Activated CD4-positive, alpha-beta T cell treated with anti-CD3 and anti-CD28 coated beads, Interleukin-2, Interleukin-4, amounts not matched to agents 100 ng/mL and 50 ng/mL, durations not matched to agents 16 hours and 8 hours (primary cell): ENCODE measurements around the gene LRRC7.

Experiments used
- DNase-seq: peaks from one replicate; pipeline ENCODE4 v3.0.0-alpha.2; 2020; ENCODE audit warnings: low spot score

LRRC7 gene

DNA sequence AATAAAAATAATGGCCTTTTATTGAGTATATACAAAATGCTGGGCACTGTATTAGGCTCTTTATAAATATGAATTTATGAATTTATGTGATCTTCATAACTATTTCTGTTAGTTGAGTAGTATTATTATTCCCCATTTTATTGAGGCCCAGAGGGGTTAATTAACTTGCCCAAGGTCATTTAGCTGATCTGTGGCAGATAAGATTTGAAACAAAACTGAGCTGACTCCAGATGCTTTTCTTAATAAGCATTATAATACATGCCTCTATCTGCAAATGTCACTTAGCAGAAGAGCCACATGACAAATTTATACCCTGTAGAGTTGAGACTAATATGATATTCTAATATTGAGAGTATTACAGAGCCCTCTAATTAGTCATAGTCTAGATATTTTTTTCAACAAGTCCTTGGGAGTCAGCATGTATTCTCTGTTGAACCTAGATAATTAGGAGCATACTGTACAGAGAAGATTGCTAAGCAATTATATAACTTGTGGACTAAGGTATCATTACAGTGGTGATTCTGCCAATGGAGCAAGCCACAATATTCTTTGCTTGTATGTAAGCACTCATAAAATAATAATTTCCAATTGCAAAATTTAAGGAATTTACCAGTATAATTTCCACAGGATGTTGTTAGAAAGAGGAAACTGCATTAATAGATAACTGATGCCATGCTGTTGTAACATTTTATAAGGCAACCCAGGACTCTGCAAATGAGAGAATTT lies 525.7 kb downstream of the LRRC7 start:
- DNase-seq: no peak

DNA sequence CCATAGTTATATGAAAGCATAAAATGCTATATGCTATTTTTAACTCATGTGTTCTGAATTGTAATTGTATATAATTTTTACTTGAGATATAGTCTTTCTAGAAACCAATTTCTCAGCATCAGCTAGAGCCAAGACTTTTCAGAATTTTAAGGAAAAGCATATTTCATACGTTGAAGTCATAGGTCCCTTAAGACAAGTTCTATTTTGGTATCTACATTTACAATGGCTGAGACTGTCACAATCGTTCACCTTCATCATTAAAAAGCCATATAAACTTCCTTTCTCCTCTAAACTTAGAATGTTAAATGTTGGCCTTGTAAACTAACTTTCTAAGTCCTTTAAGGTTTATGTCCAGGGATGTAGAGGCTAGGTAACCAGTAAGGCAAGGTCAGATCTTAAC lies 533.5 kb downstream of the LRRC7 start:
- no peak for DNase-seq

DNA sequence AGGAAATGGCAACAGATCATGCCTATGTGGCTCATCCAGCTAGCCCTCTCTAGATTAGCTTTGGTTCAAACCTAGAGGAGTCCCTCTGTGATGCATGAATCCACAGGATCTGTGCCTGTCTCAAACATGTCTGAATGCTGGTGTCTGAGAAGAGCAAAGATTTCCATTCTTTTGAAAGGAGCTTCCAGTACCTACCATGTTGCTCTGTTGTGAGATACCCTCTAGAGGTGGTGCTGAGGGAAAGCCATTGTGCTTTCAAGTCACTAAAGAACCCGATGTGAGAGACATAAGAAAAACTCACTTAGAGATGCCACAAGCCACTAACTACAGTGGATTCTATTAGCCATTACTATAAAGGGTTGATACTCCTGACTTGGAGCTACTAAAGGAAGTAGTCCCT lies 534.1 kb downstream of the LRRC7 start:
- no peak for DNase-seq

DNA sequence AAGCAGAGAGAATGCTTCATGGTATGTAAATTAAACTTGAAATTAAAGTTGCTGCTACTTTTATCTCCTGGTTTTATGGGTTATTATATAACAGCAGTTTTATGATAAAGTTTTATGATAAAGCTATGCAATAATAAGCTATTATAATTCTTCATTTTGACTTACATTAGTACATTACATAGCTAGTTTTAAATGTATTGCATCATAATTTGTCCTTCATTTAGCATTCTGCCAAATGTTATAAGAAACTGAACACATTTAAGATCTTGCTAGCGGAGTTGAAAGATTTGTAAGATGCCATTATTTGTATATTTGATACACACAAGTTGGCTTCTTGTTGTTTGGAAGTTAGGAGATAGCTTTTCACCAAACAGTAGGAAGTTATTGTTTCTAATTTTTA lies 536.0 kb downstream of the LRRC7 start:
- no peak for DNase-seq

DNA sequence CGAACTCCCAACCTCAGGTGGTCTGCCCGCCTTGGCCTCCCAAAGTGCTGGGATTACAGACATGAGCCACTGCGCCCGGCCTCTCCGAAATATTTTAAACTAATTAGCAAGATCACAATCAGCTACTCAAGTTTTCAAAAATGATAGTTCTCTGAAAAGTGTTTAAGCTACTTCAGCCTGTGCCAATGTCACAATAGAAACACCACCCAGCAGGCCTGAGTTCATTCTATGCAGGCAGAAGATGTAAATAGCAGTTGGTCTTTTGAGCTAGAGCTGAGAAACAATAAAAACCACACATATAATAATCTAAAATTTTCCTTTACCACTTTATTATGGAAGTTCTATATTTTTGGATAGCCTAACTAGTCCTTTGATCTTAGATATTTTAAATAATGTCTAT lies 541.5 kb downstream of the LRRC7 start:
- DNase-seq: no peak

DNA sequence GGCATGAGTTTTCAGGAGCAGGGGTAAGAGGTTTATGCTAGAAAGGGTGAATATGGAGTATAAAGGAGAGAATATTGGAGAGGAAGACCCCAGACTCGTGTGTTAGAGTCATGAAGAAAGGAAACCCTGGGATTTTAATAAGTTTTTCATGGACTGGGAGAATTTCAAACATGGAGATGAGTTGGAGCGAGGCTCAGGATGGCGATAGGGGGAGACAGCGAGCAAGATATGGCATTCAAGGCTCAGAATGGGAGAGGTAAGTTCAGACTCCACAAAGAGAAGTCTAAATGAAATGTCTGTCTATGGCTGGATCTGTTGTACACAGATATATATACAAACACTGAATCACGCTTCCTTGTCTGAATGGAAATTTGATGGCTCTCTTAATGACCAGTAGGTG lies 545.1 kb downstream of the LRRC7 start:
- DNase-seq: no peak

DNA sequence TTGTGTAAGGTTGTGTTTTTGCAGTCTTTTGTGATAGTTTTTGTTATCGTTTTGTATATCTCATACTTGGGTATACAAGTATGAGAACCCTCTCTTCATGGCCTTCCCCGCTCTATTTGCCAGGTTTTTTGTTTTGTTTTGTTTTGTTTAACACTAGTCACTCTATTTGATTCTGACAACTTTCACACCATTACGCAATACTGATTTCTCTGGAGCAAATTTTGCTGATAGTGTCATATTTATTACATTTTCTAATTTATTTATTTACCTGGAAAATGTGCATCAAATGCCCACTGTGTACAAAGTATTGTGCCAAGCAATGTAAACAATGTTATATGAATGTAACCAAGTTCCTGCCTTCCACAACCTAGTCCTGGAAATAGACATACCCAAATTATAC lies 547.6 kb downstream of the LRRC7 start:
- no peak for DNase-seq

DNA sequence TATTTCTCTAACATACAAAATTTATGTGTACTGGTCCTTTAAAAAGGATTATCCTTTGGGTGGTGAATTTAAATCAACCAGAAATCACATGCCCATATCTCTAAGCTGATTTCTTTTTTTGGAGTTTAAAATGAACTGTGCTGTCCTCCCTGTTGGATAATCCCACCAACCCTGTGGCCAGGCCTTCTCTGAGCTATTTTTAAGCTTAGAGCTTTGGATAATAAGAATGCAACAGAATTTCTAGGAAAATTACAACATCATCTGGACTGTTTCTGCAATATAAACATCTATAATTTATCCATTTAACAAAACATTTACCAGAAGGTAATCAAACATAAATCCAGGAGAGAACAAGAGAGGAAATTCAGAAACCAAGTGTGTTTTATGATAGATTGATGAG lies 549.3 kb downstream of the LRRC7 start:
- no peak for DNase-seq

DNA sequence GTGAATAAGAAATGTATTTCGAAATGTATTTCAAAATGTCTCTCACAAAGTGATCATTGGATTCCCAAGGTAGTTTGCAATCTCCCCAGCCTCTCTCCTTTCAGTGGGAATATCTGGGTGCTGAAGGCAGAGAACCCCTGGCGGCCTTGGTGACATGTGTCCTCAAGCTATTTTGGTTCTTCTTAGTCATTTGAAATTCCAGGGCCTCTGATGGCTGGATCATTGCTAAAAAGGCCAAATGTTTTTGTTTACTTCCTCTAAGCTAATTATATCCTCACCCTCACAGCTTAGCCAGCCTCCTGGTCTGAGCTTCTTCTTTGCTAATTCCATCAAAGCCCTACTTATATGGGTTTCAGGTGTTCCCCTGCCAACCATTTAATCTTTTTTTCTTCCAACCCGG lies 566.4 kb downstream of the LRRC7 start:
- no peak for DNase-seq

DNA sequence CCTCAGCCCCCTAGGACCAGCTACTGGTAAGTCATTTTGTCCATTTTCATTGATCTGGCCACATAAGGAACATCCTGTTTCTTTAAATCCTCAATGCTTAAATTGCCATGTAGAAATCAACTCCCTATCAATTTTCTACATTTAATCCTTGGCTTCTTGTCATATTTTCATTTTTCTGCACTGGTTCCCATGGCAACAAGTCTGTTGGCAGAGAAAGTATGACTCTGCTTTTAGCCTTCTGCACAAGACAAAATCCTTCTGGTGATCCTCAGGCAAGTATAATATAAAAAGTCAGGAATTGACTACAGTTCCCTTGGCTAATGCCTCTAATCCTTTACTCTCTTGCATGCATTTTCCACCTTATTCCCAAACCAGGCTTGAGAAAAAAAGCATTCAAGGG lies 572.6 kb downstream of the LRRC7 start:
- no peak for DNase-seq

DNA sequence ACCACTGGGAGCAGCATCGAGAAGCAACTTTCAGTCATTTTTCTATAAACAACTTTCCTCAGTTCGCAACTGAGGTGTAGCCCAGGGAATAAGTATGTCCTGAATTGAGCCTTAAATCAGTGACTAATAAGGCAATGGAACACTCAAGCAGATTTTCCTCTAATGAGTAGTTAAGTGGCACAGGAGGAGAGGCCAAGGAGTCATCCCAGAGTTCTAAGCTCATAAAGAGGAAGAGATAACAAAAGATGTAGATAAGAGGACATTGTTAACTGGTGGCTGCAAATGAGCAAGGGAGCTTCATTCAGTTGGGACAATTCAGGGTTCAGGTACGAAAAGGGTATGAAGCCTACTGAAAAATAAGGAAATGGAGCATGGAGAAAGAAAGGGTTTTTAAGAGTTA lies 573.2 kb downstream of the LRRC7 start:
- DNase-seq: no peak

DNA sequence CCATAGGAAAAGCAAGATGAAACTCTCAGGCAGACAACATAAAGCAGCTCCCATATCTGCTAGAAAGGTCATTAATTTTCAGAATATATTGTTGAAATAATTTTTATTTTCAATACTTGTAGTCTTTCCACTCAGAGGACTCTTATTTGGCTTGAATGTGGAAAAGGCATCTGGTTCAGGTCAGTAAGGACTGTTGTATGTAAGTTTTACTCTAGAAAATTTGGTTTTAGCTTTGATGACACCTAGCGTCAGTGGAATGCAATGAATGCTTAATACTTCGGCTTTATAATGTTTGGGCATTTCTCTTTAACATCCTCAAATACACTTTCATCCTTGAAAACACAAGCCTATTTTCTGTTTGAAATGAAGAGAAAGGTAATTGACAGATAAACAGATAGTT lies 574.4 kb downstream of the LRRC7 start:
- no peak for DNase-seq

DNA sequence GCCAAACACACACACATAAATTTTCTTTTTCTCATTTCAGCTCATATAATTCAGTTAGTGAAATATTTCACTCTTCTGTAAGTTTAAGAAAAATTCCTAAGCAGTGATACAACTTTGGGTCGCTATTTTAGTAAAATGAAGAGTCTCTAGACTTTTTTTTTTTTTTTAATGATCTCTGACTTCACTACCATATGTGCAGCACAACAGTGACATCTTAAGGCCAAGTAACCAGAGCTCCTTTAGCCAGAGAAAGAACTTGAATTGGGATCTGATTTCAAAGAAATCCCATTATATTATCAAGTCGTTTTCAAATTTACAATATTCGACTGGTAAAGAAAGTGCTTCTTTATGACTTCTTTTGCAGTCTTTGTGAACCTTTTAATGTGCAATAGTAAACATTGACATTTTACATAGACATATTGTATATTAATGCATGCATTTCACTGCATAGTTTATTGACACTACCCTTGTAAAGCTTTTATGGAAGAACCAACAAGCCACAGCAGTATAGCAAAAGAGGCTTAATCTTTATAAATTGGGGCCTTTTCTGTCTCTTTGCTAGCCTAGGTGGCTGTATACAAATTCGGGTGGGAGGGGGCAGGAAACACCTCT lies 575.4 kb downstream of the LRRC7 start:
- no peak for DNase-seq

DNA sequence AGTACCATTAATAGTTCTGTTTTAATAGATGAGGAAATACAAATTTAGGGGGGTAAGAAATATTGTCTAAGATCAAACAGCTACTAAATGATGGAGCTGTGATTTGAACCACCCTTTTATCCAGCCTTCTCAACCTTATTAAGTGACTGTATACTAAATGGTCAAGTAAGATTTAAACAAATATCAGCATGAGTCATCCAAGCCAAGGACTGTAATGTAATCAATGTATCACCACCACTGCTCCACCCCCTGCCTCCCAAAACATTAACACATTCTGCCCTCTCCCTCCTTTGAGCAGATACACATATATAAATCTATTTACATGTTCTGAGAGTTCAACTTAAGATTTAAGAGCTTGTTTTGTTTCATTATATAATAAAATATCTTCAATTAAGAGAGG lies 578.8 kb downstream of the LRRC7 start:
- no peak for DNase-seq

DNA sequence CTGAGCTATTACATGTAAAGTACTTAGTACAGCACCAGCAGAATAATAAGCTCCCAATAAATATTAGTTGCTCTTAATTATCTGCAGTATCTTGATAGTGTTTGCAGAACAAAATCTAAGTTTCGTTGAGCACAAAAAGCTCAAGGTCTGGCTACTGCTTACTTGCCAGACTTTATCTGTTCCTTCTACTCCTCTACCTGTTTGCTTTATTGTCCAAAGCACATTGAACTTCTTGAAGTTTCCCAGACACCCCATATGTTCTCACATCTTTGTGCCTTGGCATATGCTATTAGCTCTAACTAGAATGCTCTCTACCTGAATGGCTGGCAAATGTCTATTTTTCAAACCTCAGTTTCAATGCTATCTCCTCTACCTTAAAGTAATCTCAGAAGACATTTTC lies 582.7 kb downstream of the LRRC7 start:
- no peak for DNase-seq

DNA sequence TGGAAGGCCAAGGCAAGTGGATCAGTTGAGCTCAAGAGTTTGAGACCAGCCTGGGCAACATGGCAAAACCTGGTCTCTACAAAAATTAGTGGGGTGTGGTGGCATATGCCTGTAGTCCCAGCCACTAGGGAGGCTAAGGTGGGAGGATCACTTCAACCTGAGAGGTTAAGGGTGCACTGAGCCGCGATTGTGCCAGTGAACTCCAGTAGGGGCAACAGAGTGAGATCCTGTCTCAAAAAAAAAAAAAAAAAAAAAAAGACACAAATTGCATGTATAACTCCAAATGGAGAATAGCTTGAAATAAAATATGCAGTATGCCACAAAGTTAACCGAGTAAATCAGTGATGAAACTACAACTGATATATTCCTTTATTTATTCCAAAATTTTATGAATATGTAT lies 586.0 kb downstream of the LRRC7 start:
- DNase-seq: no peak

DNA sequence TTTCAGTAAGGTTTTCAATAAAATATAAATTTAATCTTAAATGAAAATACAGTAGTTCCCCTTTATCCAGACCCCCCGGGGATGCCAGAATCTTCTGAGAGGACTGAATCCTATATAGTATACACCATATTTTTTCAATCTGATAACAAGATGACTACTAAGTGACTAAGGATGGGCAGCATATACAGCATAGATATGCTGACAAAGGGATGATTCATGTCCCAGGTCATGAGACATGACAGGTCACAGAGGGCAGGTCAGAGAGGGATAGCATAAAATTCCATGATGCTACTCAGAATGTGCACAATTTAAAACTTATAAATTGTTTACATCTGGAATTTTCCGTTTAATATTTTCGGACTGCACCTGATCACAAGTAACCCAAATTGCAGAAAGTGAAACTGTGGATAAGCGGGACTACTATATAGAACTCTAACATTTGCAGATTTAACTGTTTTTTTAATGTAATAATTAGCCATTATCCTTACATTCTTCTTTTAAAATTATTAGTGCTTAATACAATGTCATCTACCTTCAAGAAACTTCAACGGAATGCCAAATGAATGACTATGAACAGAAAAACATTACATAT lies 588.9 kb downstream of the LRRC7 start:
- peak; percentile 5 for DNase-seq

DNA sequence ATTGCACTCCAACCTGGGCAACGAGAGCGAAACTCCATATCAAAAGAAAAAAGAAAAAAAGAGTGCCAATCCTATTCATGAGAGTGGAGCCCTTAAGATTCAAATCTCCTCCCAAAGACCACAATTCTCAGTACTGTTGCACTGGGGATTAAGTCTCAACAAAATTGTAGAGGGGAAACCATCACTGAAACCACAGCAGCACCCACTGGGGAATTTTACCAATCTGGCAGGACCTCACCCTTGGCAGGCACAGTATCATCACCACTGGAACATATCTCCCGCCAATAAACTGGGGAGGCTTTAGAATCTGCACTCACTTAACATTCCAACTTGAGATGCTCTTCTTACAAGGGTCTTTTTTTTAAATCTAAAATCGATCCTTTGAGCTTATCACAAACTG lies 596.6 kb downstream of the LRRC7 start:
- no peak for DNase-seq

DNA sequence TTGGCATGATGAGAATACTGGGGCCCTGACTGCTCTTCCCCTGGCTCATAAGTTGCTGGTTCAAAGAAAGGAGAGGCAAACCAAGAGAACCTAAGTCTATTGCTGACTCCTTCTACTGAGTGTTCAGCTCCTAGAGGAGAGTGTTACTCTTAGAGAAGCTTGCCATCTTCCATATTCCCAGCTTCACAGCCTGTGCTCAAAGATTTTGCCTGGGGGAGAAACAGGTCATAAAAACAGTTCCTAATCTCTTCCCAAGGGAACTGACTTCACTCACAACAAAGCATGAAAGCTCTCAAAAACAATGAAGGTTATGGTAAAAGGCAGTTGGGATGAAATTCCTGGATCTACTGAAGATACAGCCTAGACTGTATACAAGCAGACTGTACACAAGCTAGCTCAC lies 600.6 kb downstream of the LRRC7 start:
- DNase-seq: no peak

DNA sequence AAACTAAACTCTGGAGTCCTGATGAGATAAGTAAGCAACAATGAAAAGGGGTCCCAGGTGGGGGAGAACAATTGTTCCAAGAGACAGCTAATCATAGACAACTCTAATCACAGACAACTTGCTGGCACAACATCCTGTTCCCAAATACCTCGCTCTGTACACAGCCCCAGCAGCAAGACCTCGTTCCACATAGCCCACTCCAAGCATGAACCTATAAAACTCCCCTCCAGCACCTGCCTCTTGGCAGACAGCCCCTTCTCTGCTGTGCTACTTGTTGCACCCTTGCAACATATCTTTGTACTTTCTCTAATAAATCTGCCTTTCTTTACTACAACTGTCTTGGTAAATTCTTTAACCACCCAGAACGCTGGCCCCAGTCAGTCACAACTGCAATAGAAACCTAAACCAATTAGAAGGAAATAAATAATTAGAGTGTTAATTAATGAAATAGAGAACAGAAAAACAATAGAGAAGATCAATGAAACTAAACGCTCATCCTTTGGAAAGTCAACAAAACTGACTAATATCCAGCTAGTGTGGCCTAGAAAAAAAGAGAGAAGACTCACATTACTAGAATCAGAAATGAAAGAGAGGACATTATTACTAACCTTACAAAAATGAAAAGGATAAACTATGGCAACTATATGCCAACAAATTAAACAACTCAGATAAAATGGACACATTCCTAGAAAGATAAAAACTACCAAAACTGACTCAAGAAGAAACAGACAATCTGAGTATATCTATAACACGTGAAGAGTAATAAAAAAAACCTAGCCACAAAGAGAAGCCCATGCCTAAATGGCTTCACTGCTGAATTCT lies 601.5 kb downstream of the LRRC7 start:
- peak; percentile 52 for DNase-seq

DNA sequence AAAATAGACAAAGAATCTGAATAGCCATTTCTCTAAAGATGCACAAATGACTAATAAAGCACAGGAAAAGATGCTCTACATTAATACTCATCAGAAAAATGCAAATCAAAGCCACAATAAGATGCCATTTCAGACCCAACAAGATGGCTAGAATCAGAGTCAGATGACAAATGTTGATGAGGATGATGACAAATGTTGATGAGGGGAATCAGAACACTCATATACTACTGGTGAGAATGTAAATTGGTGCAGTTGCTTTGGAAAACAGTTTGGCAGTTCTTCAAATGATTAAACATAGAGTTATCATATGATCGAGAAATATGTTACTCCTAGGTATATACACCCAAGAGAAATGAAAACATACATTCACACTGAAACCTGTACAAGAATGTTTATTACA lies 603.8 kb downstream of the LRRC7 start:
- peak; percentile 10 for DNase-seq
